ENCODE data around the gene PLEKHG3.

DNA sequence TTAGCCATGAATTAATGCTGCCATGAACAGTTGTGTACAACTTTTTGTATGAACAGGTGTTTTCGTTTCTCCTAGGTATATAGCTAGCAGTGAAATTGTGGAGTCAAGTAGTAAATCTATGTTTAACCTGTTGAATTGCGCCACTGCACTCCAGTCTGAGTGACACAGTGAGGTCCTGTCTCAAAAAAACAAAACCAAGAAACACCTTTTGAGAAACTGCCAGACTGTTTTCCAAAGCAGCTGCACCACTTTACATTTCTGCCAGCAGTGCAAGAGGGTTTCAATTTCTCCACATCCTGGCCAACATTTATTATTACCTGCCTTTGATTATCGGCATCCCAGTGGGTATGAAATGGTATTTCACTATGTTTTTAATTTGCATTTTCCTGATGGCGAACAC, 3.3 kb upstream of the PLEKHG3 start:
- TF ChIP-seq, protein P1, sequence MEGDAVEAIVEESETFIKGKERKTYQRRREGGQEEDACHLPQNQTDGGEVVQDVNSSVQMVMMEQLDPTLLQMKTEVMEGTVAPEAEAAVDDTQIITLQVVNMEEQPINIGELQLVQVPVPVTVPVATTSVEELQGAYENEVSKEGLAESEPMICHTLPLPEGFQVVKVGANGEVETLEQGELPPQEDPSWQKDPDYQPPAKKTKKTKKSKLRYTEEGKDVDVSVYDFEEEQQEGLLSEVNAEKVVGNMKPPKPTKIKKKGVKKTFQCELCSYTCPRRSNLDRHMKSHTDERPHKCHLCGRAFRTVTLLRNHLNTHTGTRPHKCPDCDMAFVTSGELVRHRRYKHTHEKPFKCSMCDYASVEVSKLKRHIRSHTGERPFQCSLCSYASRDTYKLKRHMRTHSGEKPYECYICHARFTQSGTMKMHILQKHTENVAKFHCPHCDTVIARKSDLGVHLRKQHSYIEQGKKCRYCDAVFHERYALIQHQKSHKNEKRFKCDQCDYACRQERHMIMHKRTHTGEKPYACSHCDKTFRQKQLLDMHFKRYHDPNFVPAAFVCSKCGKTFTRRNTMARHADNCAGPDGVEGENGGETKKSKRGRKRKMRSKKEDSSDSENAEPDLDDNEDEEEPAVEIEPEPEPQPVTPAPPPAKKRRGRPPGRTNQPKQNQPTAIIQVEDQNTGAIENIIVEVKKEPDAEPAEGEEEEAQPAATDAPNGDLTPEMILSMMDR (conservative IDR thresholded peaks at IDR 0.05 in 1 of 2, IDR thresholded peaks at IDR 0.05 in 1 of 2; ENCODE audit: extremely low read depth in 1 of 2, insufficient read depth in 1 of 2, low read depth in 1 of 2, low read length in 2 of 2), result no peak
- no peak for TF ChIP-seq EZH2 (IDR thresholded peaks at IDR 0.05; ENCODE audit: borderline replicate concordance, low read length)
